CD14-positive monocyte (primary cell): ENCODE data around the gene LYRM2. TPM values are rescaled to one million over a fixed set of nuclear protein-coding genes. Genes with fewer than 3 reads are reported as not detected.

Experiments
- DNase-seq, 3 donors: peaks; one replicate each; pipeline ENCODE4 v3.0.0-alpha.2; 2011 to 2022
- H2AFZ ChIP-seq: 2 replicates; pipeline ENCODE4 v1.6.0; 2012; ENCODE audit warnings: mild to moderate bottlenecking, low read depth, low read length, inconsistent platforms; ENCODE audit not compliant: insufficient read depth, poor library complexity, severe bottlenecking
- H3K27ac ChIP-seq, 2 donors: 1 replicate in 1 of 2; 2 replicates in 1 of 2; pipeline ENCODE4 v1.5.1; 2012 to 2013; ENCODE audit warnings: low read length in 2 of 2, control low read depth in 1 of 2, inconsistent platforms in 1 of 2, low read depth in 1 of 2, mild to moderate bottlenecking in 1 of 2
- H3K27me3 ChIP-seq, 2 donors: one replicate each; pipeline versions ENCODE4 v1.6.0 to v1.6.1; 2011 to 2013; ENCODE audit warnings: low read length in 2 of 2; ENCODE audit not compliant: control insufficient read depth in 2 of 2, insufficient read depth in 2 of 2
- H3K36me3 ChIP-seq, 2 donors: replicated peaks in 1 of 2; 1 replicate in 1 of 2; 2 replicates in 1 of 2; pipeline versions ENCODE4 v1.5.1 to v1.6.1; 2012 to 2013; ENCODE audit warnings: low read length in 2 of 2, control low read depth in 1 of 2, inconsistent platforms in 1 of 2, mild to moderate bottlenecking in 1 of 2; ENCODE audit not compliant: insufficient read depth in 2 of 2, control insufficient read depth in 1 of 2
- H3K4me1 ChIP-seq, 2 donors: 1 replicate in 1 of 2; 2 replicates in 1 of 2; pipeline versions ENCODE4 v1.5.1 to v1.6.1; 2012 to 2013; ENCODE audit warnings: low read length in 2 of 2, control low read depth in 1 of 2, inconsistent platforms in 1 of 2, mild to moderate bottlenecking in 1 of 2, moderate library complexity in 1 of 2; ENCODE audit not compliant: insufficient read depth in 2 of 2, control insufficient read depth in 1 of 2
- H3K4me2 ChIP-seq: replicated peaks from 2 replicates; pipeline ENCODE3; 2012; ENCODE audit warnings: low read length, moderate library complexity, mild to moderate bottlenecking; ENCODE audit not compliant: poor library complexity, severe bottlenecking; ENCODE audit errors: extremely low read depth
- H3K4me3 ChIP-seq, 3 experiments: fragments of 200-600 bp in 1 of 3; sonication (generic) in 1 of 3; replicated peaks in 1 of 3; 1 replicate in 2 of 3; 2 replicates in 1 of 3; pipeline ENCODE4 v1.5.1; 2011 to 2013; ENCODE audit warnings: low read length in 3 of 3, mild to moderate bottlenecking in 3 of 3, control low read depth in 2 of 3, low read depth in 2 of 3, inconsistent platforms in 1 of 3, moderate library complexity in 1 of 3
- H3K79me2 ChIP-seq: 2 replicates; pipeline ENCODE4 v1.6.0; 2012; ENCODE audit warnings: mild to moderate bottlenecking, control low read depth, inconsistent platforms, low read length, moderate library complexity; ENCODE audit not compliant: insufficient read depth
- H3K9ac ChIP-seq: 2 replicates; pipeline ENCODE4 v1.6.0; 2017; ENCODE audit warnings: low read length, mild to moderate bottlenecking; ENCODE audit not compliant: insufficient read depth, poor library complexity, severe bottlenecking
- H3K9me3 ChIP-seq, 2 donors: replicated peaks in 1 of 2; 1 replicate in 1 of 2; 2 replicates in 1 of 2; pipeline versions ENCODE4 v1.5.1 to v1.6.1; 2012 to 2013; ENCODE audit warnings: low read length in 2 of 2, control low read depth in 1 of 2; ENCODE audit not compliant: control insufficient read depth in 1 of 2, insufficient read depth in 1 of 2
- H4K20me1 ChIP-seq: 2 replicates; pipeline ENCODE4 v1.6.0; 2012; ENCODE audit warnings: mild to moderate bottlenecking, low read length, control low read depth, moderate library complexity; ENCODE audit not compliant: insufficient read depth
- H3K27ac Mint-ChIP-seq, 7 donors: one replicate each; pipeline ENCODE4 v1.8.0; 2020; ENCODE audit warnings: mild to moderate bottlenecking in 7 of 7, mixed read lengths in 7 of 7, moderate library complexity in 6 of 7, inconsistent platforms in 2 of 7
- H3K27me3 Mint-ChIP-seq, 3 donors: one replicate each; pipeline ENCODE4 v1.8.0; 2021 to 2022; ENCODE audit warnings: low read depth in 3 of 3, mild to moderate bottlenecking in 3 of 3, mixed read lengths in 3 of 3, moderate library complexity in 3 of 3, inconsistent platforms in 1 of 3
- H3K36me3 Mint-ChIP-seq, 2 donors: one replicate each; pipeline ENCODE4 v1.8.0; 2020; ENCODE audit warnings: mixed read lengths in 2 of 2, inconsistent platforms in 1 of 2, mild to moderate bottlenecking in 1 of 2
- H3K4me1 Mint-ChIP-seq: one replicate; pipeline ENCODE4 v1.8.0; 2020; ENCODE audit warnings: mild to moderate bottlenecking, mixed read lengths
- H3K4me3 Mint-ChIP-seq, 2 donors: one replicate each; pipeline ENCODE4 v1.8.0; 2020; ENCODE audit warnings: mild to moderate bottlenecking in 2 of 2, mixed read lengths in 2 of 2, moderate library complexity in 1 of 2
- H3K9me3 Mint-ChIP-seq, 7 donors: one replicate each; pipeline ENCODE4 v1.8.0; 2020 to 2022; ENCODE audit warnings: mixed read lengths in 7 of 7, mild to moderate bottlenecking in 6 of 7, moderate library complexity in 6 of 7, inconsistent platforms in 2 of 7
- CTCF ChIP-seq: fragments of 200-600 bp; IDR thresholded peaks from one replicate; pipeline ENCODE4 v1.8.0; 2022; ENCODE audit warnings: antibody characterized with exemption, mild to moderate bottlenecking
- WGBS: methylation state at CpG from one replicate; pipeline ENCODE4 v1.1.5; 2013; ENCODE audit warnings: missing lambda C conversion rate; ENCODE audit not compliant: insufficient coverage; 5-methylcytosine and 5-hydroxymethylcytosine counted together
- intact Hi-C, 2 donors: fragments of 100-400 bp; cut with micrococcal nuclease; formaldehyde crosslinking; loops; one replicate each; pipeline versions ENCODE4 v1.15.0 to v1.15.1; 2023
- polyA plus RNA-seq, 3 donors: library from polyadenylated mRNA; depleted of rRNA in 1 of 3; unstranded in 2 of 3; stranded (reverse) in 1 of 3; fragments of 300-500 nt in 2 of 3; fragments of >200 nt in 1 of 3; fragmentation: Illumina TruSeq in 2 of 3; gene quantifications; 1 replicate in 2 of 3; 2 replicates in 1 of 3; pipeline ENCODE4 v1.2.3, GENCODE V29; 2012 to 2021

The LYRM2 gene
- polyA plus RNA-seq, 3 donors, result 13.2 to 64.0 (median 58.1) TPM

GRCh38 chr6:89591745-89592144 is 46.8 kb downstream of the LYRM2 start:
- no peaks in the 10 kb centered on the region for H3K79me2 ChIP-seq
- no peak for TF ChIP-seq CTCF
- no peak overlapping the region for H3K9ac ChIP-seq
- H3K4me1 ChIP-seq, result peaks cover 8 to 12% of the 10 kb centered on the region in 2 donors
- no peak overlapping the region for H2AFZ ChIP-seq
- WGBS, result 90% methylated on average over 3 of the region's 4 CpGs
- H3K27me3 Mint-ChIP-seq, result no peaks in the 10 kb centered on the region
- no peak overlapping the region for H3K4me3 Mint-ChIP-seq
- peak overlapping the region in 1 of 7 donors; percentile 68 for H3K27ac Mint-ChIP-seq
- no peaks in the 10 kb centered on the region for H4K20me1 ChIP-seq
- intact Hi-C loops, result no loop called here
- H3K4me2 ChIP-seq, result no peak overlapping the region
- no peak overlapping the region for H3K4me3 ChIP-seq
- H3K9me3 Mint-ChIP-seq, result peaks cover 0 to 3% (median 0%) of the 10 kb centered on the region in 7 donors
- peaks cover 14% of the 10 kb centered on the region for H3K4me1 Mint-ChIP-seq
- DNase-seq, result no peak
- H3K9me3 ChIP-seq, result no peaks in the 10 kb centered on the region
- no peaks in the 10 kb centered on the region for H3K36me3 Mint-ChIP-seq
- no peak overlapping the region for H3K27ac ChIP-seq
- H3K36me3 ChIP-seq, result no peaks in the 10 kb centered on the region
- no peaks in the 10 kb centered on the region for H3K27me3 ChIP-seq

GRCh38 chr6:89590133-89590532 is 48.4 kb downstream of the LYRM2 start:
- Histone ChIP-seq H3K4me3 (no peak overlapping the region), H3K36me3 (no peaks in the 10 kb centered on the region), H3K9ac (no peak overlapping the region), H3K27me3 (no peaks in the 10 kb centered on the region), H3K79me2 (no peaks in the 10 kb centered on the region), H4K20me1 (no peaks in the 10 kb centered on the region), H3K9me3 (no peaks in the 10 kb centered on the region), H3K27ac (no peak overlapping the region), H3K4me1 (no peaks in the 10 kb centered on the region), H2AFZ (no peak overlapping the region), H3K4me2 (no peak overlapping the region)
- no CpG with 5 or more reads among the region's 2 CpGs for WGBS
- intact Hi-C loops, result no loop called here
- no peak for TF ChIP-seq CTCF
- Mint-ChIP-seq H3K4me1 (no peaks in the 10 kb centered on the region), H3K4me3 (no peak overlapping the region), H3K27me3 (no peaks in the 10 kb centered on the region), H3K9me3 (no peaks in the 10 kb centered on the region), H3K36me3 (no peaks in the 10 kb centered on the region), H3K27ac (no peak overlapping the region)
- no peak for DNase-seq
